ENCODE measurements around the gene ATG13.
A peak's percentile ranks its signal among the peaks of the same experiment; 100 is the strongest.
"Not testable (repeated sequence)": the region's sequence is repeated elsewhere in the genome, so short reads cannot be mapped to it uniquely, and the experiment has no call there.

The ATG13 gene

DNA sequence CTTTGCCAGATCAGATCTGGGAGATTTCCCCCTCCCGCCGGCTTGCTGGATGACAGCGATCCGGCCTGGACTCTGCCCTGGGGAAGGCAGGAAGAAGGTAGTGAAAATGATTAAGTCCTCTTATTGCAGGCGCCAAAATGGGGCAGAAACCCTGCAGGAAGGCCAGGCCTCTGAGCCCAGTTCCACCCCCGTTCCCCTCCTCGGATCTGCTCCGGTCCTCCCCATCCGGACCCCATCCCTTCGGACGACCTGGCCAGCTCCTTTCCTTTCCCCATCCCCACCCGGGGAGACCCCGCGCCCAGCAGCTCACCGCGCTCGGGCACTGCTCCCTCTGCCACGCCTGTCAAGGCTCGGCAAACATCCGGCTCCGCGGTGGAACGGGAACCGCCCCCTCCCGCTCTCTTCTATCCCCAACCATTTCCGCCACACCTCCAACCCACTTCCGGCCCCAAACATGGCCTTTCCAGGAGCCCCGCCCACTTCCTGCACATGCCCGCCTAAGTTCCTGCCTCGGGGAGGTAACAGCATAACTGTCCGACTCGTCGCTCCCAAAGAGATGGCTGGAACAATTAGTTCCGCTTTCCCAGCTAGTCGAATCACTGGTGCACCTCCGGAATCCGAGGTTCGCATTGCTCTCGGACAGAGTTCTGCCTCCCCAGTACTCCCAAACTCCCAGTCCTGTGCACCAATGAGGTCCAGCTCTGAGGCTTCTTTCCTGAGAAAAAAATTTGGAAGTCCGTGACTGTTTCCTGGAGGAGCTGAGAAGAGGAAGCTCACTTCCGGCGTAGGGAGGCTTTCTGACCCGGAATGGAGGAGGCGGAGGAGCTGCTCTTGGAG is 83.1 kb downstream of the ATG13 start, which contains the start of the genes ARHGAP1 and ZNF408:
ARHGAP1 (minus strand) TSS at position 379 of the 837 bp plus-strand sequence. CDS start 4,512 bp downstream, outside the sequence.
ZNF408 (plus strand) TSS at position 791 of the 837 bp plus-strand sequence; CDS start at position 808, 17 bp downstream.
- CTCF ChIA-PET: interaction anchor here (0.6 kb wide), 1 partner anchor 9 kb away, joined by 4 read pairs; no protein-coding TSS in a partner anchor
- POLR2A ChIA-PET (ENCODE audit: low non-redundant PET): interaction anchor here (1.4 to 4.1 kb wide), 3 partner anchors 13 to 26 kb away, joined by 6 to 28 read pairs (median 10); no protein-coding TSS in a partner anchor
- peak; percentile 93 for DNase-seq (ENCODE audit: low spot score)
- H3K27ac ChIP-seq: peak within 1 kb of the TSS; percentile 89
- TF ChIP-seq, protein P1, sequence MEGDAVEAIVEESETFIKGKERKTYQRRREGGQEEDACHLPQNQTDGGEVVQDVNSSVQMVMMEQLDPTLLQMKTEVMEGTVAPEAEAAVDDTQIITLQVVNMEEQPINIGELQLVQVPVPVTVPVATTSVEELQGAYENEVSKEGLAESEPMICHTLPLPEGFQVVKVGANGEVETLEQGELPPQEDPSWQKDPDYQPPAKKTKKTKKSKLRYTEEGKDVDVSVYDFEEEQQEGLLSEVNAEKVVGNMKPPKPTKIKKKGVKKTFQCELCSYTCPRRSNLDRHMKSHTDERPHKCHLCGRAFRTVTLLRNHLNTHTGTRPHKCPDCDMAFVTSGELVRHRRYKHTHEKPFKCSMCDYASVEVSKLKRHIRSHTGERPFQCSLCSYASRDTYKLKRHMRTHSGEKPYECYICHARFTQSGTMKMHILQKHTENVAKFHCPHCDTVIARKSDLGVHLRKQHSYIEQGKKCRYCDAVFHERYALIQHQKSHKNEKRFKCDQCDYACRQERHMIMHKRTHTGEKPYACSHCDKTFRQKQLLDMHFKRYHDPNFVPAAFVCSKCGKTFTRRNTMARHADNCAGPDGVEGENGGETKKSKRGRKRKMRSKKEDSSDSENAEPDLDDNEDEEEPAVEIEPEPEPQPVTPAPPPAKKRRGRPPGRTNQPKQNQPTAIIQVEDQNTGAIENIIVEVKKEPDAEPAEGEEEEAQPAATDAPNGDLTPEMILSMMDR (conservative IDR thresholded peaks at IDR 0.05; ENCODE audit: low read depth): no peak

DNA sequence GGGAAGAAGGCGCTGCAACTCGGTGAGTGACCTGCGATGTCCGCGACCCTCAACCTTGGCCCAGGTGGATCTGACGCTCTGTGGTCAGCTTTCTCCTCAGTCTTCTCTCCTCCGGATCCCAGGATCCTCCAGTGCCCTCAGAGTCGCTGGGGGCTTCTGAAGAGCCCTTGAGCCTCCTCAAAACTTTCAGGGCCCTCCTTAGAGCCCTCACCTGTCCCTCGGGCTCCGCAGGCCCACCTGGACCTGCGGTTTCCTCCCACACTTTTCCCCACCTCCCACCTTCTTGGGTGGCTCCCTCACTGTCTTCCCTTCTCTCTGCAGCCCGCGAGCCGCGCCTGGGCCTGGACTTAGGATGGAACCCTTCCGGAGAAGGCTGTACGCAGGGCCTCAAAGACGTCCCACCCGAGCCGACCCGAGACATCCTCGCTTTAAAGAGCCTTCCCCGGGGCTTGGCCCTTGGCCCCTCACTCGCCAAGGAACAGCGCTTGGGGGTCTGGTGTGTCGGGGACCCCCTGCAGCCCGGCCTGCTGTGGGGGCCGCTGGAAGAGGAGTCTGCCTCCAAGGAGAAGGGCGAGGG is 83.8 kb downstream of the ATG13 start:
- DNase-seq (ENCODE audit: low spot score): no peak
- POLR2A ChIA-PET (ENCODE audit: low non-redundant PET): interaction anchor here (0.7 to 4.1 kb wide), 4 partner anchors 14 to 59 kb away, joined by 4 to 28 read pairs (median 8); no protein-coding TSS in a partner anchor
- H3K27ac ChIP-seq: peak overlapping the region; percentile 89
- TF ChIP-seq, protein P1 (conservative IDR thresholded peaks at IDR 0.05; ENCODE audit: low read depth): no peak
- CTCF ChIA-PET: interaction anchor here (0.6 kb wide), 1 partner anchor 10 kb away, joined by 4 read pairs; no protein-coding TSS in a partner anchor

GRCh38 chr11:46705070-46705688 is 87.8 kb downstream of the ATG13 start:
- DNase-seq (ENCODE audit: low spot score): no peak
- ChIA-PET CTCF (no interaction called here), POLR2A (ENCODE audit: low non-redundant PET) (no interaction called here)
- TF ChIP-seq, protein P1 (conservative IDR thresholded peaks at IDR 0.05; ENCODE audit: low read depth): no peak
- H3K27ac ChIP-seq: peak overlapping the region; percentile 13; the same call in 1 of the 2 replicates

GRCh38 chr11:46706886-46707285 is 89.5 kb downstream of the ATG13 start:
- no peak overlapping the region for H3K27ac ChIP-seq
- TF ChIP-seq, protein P1 (conservative IDR thresholded peaks at IDR 0.05; ENCODE audit: low read depth): no peak
- DNase-seq (ENCODE audit: low spot score): no peak
- CTCF ChIA-PET: no interaction called here
- POLR2A ChIA-PET (ENCODE audit: low non-redundant PET): no interaction called here

- CTCF ChIA-PET: interaction anchor here (0.6 kb wide), 1 partner anchor 556 kb away, joined by 3 read pairs; no protein-coding TSS in a partner anchor
- H3K27ac ChIP-seq: peak overlapping the region; percentile 32
- POLR2A ChIA-PET (ENCODE audit: low non-redundant PET): interaction anchor here (0.5 kb wide), 1 partner anchor 505 kb away, joined by 3 read pairs; no protein-coding TSS in a partner anchor
- DNase-seq (ENCODE audit: low spot score): not testable (repeated sequence)
Observed at GRCh38 chr11:46709351-46709750, 92.0 kb downstream of the ATG13 start.

DNA sequence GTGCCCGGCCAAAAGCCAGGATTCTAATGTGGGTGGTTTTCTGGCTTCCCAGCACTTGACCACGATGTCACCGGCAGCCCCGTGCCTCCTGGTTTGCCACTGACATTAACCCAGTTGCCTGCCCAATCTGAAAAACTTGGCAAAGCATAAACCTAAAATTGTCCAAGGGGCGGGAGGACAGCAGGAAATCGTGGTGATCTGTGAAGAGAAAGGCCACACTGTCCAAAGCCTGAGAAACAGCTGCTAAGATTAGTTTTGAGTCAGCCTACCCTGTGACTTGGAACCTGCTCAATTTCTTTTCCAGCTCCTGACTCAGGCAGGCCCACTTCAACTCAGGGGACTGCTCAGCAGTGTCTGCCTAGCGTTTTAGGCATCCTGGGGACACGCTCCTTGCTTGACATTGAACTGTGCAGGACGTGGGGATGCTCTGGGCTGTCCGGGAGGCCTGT is 93.5 kb downstream of the ATG13 start:
- CTCF ChIA-PET: interaction anchor here (0.6 kb wide), 1 partner anchor 35 kb away, joined by 3 read pairs; no protein-coding TSS in a partner anchor
- POLR2A ChIA-PET (ENCODE audit: low non-redundant PET): no interaction called here

More for the DNA sequence above, 93.5 kb downstream of the ATG13 start:
- TF ChIP-seq, protein P1 (conservative IDR thresholded peaks at IDR 0.05; ENCODE audit: low read depth): no peak
- H3K27ac ChIP-seq: peak overlapping the region; percentile 82
- DNase-seq (ENCODE audit: low spot score): no peak

All from RWPE1 (cell line).